Endothelial cell of umbilical vein (primary cell): ENCODE data around the gene ADSL. TPM values are rescaled to one million over a fixed set of nuclear protein-coding genes. Genes with fewer than 3 reads are reported as not detected.

Experiments
- BruUV-seq: library from RNA; stranded (reverse); fragments of 400-500 nt; replicated peaks from 2 replicates; lab custom pipeline; 2021; lab: Mats Ljungman, UMichigan
- CTCF ChIA-PET: fragments of 300-600, 350-600 bp; sonication (Branson Sonifier 250); formaldehyde crosslinking; loops from one replicate; lab custom pipeline; 2021; ENCODE audit warnings: antibody characterized with exemption, inconsistent platforms; lab: Charles Lee
- POLR2A ChIA-PET: fragments of 300-600, 350-600 bp; sonication (Branson Sonifier 250); formaldehyde crosslinking; loops from one replicate; lab custom pipeline; 2021; ENCODE audit warnings: antibody characterized with exemption, inconsistent platforms; lab: Charles Lee
- DNase-seq: peaks from one replicate; pipeline ENCODE4 v3.0.0-alpha.2; 2011; ENCODE audit warnings: low read depth, low spot score
- FAIRE-seq: peaks from 2 replicates; lab custom pipeline; 2011; peaks lifted over from hg19 to GRCh38; lab: Jason Lieb, UNC
- H2AFZ ChIP-seq: 2 replicates; pipeline ENCODE4 v1.6.0; 2012; ENCODE audit warnings: low read depth, low read length, control low read depth, inconsistent platforms
- H3K27ac ChIP-seq: 2 replicates; pipeline ENCODE4 v1.5.1; 2011; ENCODE audit warnings: low read depth, mild to moderate bottlenecking, control low read depth, low read length, moderate library complexity; ENCODE audit not compliant: insufficient read depth
- H3K27me3 ChIP-seq, 2 experiments: 2 replicates each; pipeline versions ENCODE4 v1.6.0 to v1.6.1; 2011; ENCODE audit warnings: low read length in 2 of 2, mixed read lengths in 1 of 2; ENCODE audit not compliant: control insufficient read depth in 2 of 2, insufficient read depth in 2 of 2
- H3K36me3 ChIP-seq, 2 experiments: 2 replicates in 1 of 2; 3 replicates in 1 of 2; pipeline ENCODE4 v1.5.1; 2011; ENCODE audit warnings: low read length in 2 of 2, mild to moderate bottlenecking in 1 of 2, moderate library complexity in 1 of 2; ENCODE audit not compliant: control insufficient read depth in 2 of 2, insufficient read depth in 2 of 2; ENCODE audit errors: extremely low read depth in 1 of 2
- H3K4me1 ChIP-seq: 3 replicates; pipeline ENCODE4 v1.5.1; 2011; ENCODE audit warnings: mild to moderate bottlenecking, low read length; ENCODE audit not compliant: control insufficient read depth, insufficient read depth; ENCODE audit errors: extremely low read depth
- H3K4me2 ChIP-seq: 2 replicates; pipeline ENCODE4 v1.6.1; 2011; ENCODE audit warnings: low read length, control low read depth, mixed read lengths; ENCODE audit not compliant: insufficient read depth
- H3K4me3 ChIP-seq, 3 experiments: fragments of 200-600 bp in 1 of 3; sonication (generic), shearing (Covaris generic) in 1 of 3; replicated peaks in 1 of 3; 2 replicates each; pipeline ENCODE4 v1.5.1; 2011 to 2016; ENCODE audit warnings: control low read depth in 3 of 3, low read length in 3 of 3, mild to moderate bottlenecking in 2 of 3, inconsistent platforms in 1 of 3, low read depth in 1 of 3, moderate library complexity in 1 of 3; ENCODE audit not compliant: insufficient read depth in 1 of 3
- H3K79me2 ChIP-seq: 2 replicates; pipeline ENCODE4 v1.6.0; 2012; ENCODE audit warnings: low read length, inconsistent platforms; ENCODE audit not compliant: control insufficient read depth, insufficient read depth
- H3K9ac ChIP-seq: replicated peaks from 2 replicates; pipeline ENCODE3; 2011; ENCODE audit warnings: low read length, control low read depth; ENCODE audit not compliant: insufficient read depth; ENCODE audit errors: extremely low read depth
- H3K9me1 ChIP-seq: replicated peaks from 3 replicates; pipeline ENCODE4 v1.6.0; 2011; ENCODE audit warnings: mild to moderate bottlenecking, low read length; ENCODE audit not compliant: control insufficient read depth, insufficient read depth; ENCODE audit errors: extremely low read depth
- H3K9me3 ChIP-seq: replicated peaks from 2 replicates; pipeline ENCODE4 v1.5.1; 2012; ENCODE audit warnings: low read length, inconsistent platforms; ENCODE audit not compliant: control insufficient read depth, insufficient read depth
- H4K20me1 ChIP-seq: replicated peaks from 2 replicates; pipeline ENCODE3; 2011; ENCODE audit warnings: mild to moderate bottlenecking, low read length; ENCODE audit not compliant: control insufficient read depth, insufficient read depth; ENCODE audit errors: extremely low read depth
- CTCF ChIP-seq, 2 donors: IDR thresholded peaks; 1 replicate in 1 of 2; 2 replicates in 1 of 2; pipeline ENCODE4 v1.5.1; 2011; ENCODE audit warnings: low read length in 2 of 2, mild to moderate bottlenecking in 2 of 2, moderate library complexity in 2 of 2, control low read depth in 1 of 2, inconsistent platforms in 1 of 2, low read depth in 1 of 2; ENCODE audit not compliant: insufficient read depth in 1 of 2; ENCODE audit errors: extremely low read depth in 1 of 2
- EZH2 ChIP-seq: IDR thresholded peaks from 2 replicates; pipeline ENCODE4 v1.6.1; 2012; ENCODE audit warnings: borderline replicate concordance, low read depth, mild to moderate bottlenecking, moderate library complexity, low read length, inconsistent platforms; ENCODE audit not compliant: severe bottlenecking
- FOS ChIP-seq: IDR thresholded peaks from 2 replicates; pipeline ENCODE4 v1.6.1; 2011; ENCODE audit warnings: mild to moderate bottlenecking, low read length, moderate library complexity, borderline replicate concordance; ENCODE audit not compliant: insufficient read depth
- GATA2 ChIP-seq: IDR thresholded peaks from 2 replicates; pipeline ENCODE4 v1.7.0; 2011; ENCODE audit warnings: low read depth, mild to moderate bottlenecking, moderate library complexity, mixed read lengths, low read length; ENCODE audit not compliant: insufficient read length, insufficient read depth
- JUN ChIP-seq: IDR thresholded peaks from 2 replicates; pipeline ENCODE4 v1.6.1; 2011; ENCODE audit warnings: borderline replicate concordance, low read depth; ENCODE audit not compliant: insufficient read length, insufficient read depth
- MAX ChIP-seq: IDR thresholded peaks from 2 replicates; pipeline ENCODE4 v1.6.1; 2011; ENCODE audit not compliant: insufficient read depth, insufficient read length
- MYC ChIP-seq: IDR thresholded peaks from one replicate; pipeline ENCODE4 v1.6.1; 2011; ENCODE audit warnings: mild to moderate bottlenecking, low read depth, low read length
- POLR2A ChIP-seq: IDR thresholded peaks from 2 replicates; pipeline ENCODE4 v1.6.1; 2012; ENCODE audit warnings: low read depth, mild to moderate bottlenecking, control low read depth, low read length
- POLR2AphosphoS5 ChIP-seq: IDR thresholded peaks from 2 replicates; pipeline ENCODE4 v1.6.1; 2012; ENCODE audit warnings: low read depth, mild to moderate bottlenecking, control low read depth, low read length, moderate library complexity; ENCODE audit not compliant: insufficient read depth
- dilution Hi-C: fragments of 300-500 bp; cut with MboI; formaldehyde crosslinking; loops from one replicate; pipeline ENCODE4 v1.15.0; 2019; ENCODE audit warnings: low sequenced_read_pairs; ENCODE audit not compliant: extremely low pct_ligation_motif_present
- intact Hi-C: fragments of 100-400 bp; cut with micrococcal nuclease; formaldehyde crosslinking; loops from one replicate; pipeline ENCODE4 v1.10.0; 2022
- polyA plus RNA-seq, 4 experiments: library from polyadenylated mRNA; depleted of rRNA in 3 of 4; stranded (reverse) in 3 of 4; unstranded in 1 of 4; fragments of >200 nt; gene quantifications; 2 replicates each; pipeline versions ENCODE4 v1.2.1 to v1.2.3, GENCODE V29; 2011 to 2012; ENCODE audit warnings: missing spikeins in 1 of 4
- total RNA-seq: library from RNA; stranded (reverse); gene quantifications from 2 replicates; pipeline ENCODE4 v1.2.3, GENCODE V29; 2021

Gene ADSL
- total and polyA plus RNA-seq, 2 donors (not counting 3 experiments of a cell fraction or from before 2014, with no cell fraction given): 103 to 141 TPM

- Histone ChIP-seq H2AFZ (no peak overlapping the region), H3K36me3 (peaks cover 13 to 15% of the 10 kb centered on the region in 2 experiments), H3K4me1 (peaks cover 19% of the 10 kb centered on the region), H3K9me1 (no peaks in the 10 kb centered on the region), H3K27ac (no peak overlapping the region), H3K79me2 (no peaks in the 10 kb centered on the region), H3K9me3 (no peaks in the 10 kb centered on the region), H3K9ac (no peak overlapping the region), H3K4me2 (no peak overlapping the region), H4K20me1 (no peaks in the 10 kb centered on the region), H3K27me3 (no peaks in the 10 kb centered on the region), H3K4me3 (no peak overlapping the region)
- no peak for TF ChIP-seq JUN
- no peak for TF ChIP-seq MAX
- no peak for TF ChIP-seq POLR2AphosphoS5
- no peak for TF ChIP-seq EZH2
- BruUV-seq: no TSS peak
- intact Hi-C loops: no loop called here
- ChIA-PET CTCF (interaction anchor here (1.0 kb wide), 1 partner anchor 145 kb away, joined by 3 read pairs; the partner anchor contains the start of gene TNRC6B), POLR2A (no interaction called here)
- FAIRE-seq (no peak), DNase-seq (no peak)
- dilution Hi-C loops: no loop called here
Measured at GRCh38 chr22:40322818-40323447, 23.4 kb upstream of the ADSL start.

- no peak overlapping the region for H3K27ac ChIP-seq
- FAIRE-seq (no peak), DNase-seq (no peak)
- H3K9me3 ChIP-seq: no peaks in the 10 kb centered on the region
- H3K36me3 ChIP-seq: peaks cover 13 to 15% of the 10 kb centered on the region in 2 experiments
- TF ChIP-seq GATA2: no peak
- TF ChIP-seq MAX: no peak
- no peak for TF ChIP-seq EZH2
- no peak for TF ChIP-seq MYC
- TF ChIP-seq POLR2A: no peak
- no peak for TF ChIP-seq CTCF (IDR thresholded peaks at IDR 0.05; ENCODE audit: extremely low read depth in 1 of 2, insufficient read depth in 1 of 2, low read depth in 1 of 2, low read length in 2 of 2)
- no peak for TF ChIP-seq JUN
- no peak for TF ChIP-seq POLR2AphosphoS5
- TF ChIP-seq FOS: no peak
- no peak overlapping the region for H3K4me3 ChIP-seq
- dilution Hi-C loops (no loop called here), intact Hi-C loops (no loop called here)
- no peaks in the 10 kb centered on the region for H3K9me1 ChIP-seq
- no TSS peak for BruUV-seq
- H2AFZ ChIP-seq: no peak overlapping the region
- H3K79me2 ChIP-seq: no peaks in the 10 kb centered on the region
- H3K27me3 ChIP-seq: no peaks in the 10 kb centered on the region
- H4K20me1 ChIP-seq: no peaks in the 10 kb centered on the region
- peaks cover 19% of the 10 kb centered on the region for H3K4me1 ChIP-seq
- CTCF ChIA-PET: interaction anchor here (0.7 kb wide), 1 partner anchor 195 kb away, joined by 3 read pairs; no protein-coding TSS in a partner anchor
- no peak overlapping the region for H3K9ac ChIP-seq
- H3K4me2 ChIP-seq: no peak overlapping the region
- POLR2A ChIA-PET: no interaction called here
Measured at GRCh38 chr22:40323681-40324171, 22.6 kb upstream of the ADSL start.
